ENCODE results near the gene PLAGL2. TPM values are rescaled to one million over a fixed set of nuclear protein-coding genes. Genes with fewer than 3 reads are reported as not detected.

PLAGL2 gene
- total RNA-seq, 1 donor from 2014 or later, result 7.3 TPM

GRCh38 chr20:32144898-32145662 is 62.5 kb downstream of the PLAGL2 start:
- Histone ChIP-seq H3K4me3 (no peak overlapping the region), H3K27ac (replicated peaks) (no peak overlapping the region), H3K9me3 (replicated peaks) (no peaks in the 10 kb centered on the region), H3K27me3 (ENCODE audit: low read depth) (no peaks in the 10 kb centered on the region), H3K36me3 (peaks cover 92% of the 10 kb centered on the region), H3K4me1 (no peaks in the 10 kb centered on the region)
- TF ChIP-seq CTCF (IDR thresholded peaks at IDR 0.05; ENCODE audit: borderline replicate concordance), result no peak
- intact Hi-C loops (cut with micrococcal nuclease), result no loop called here
- DNase-seq, result no peak

- no peak overlapping the region for H3K4me3 ChIP-seq
- no peak for TF ChIP-seq CTCF (IDR thresholded peaks at IDR 0.05; ENCODE audit: borderline replicate concordance)
- H3K27ac ChIP-seq (replicated peaks), result no peak overlapping the region
- H3K4me1 ChIP-seq, result no peaks in the 10 kb centered on the region
- no peak for DNase-seq
- H3K9me3 ChIP-seq (replicated peaks), result no peaks in the 10 kb centered on the region
- no peaks in the 10 kb centered on the region for H3K27me3 ChIP-seq (ENCODE audit: low read depth)
- intact Hi-C loops (cut with micrococcal nuclease), result no loop called here
- H3K36me3 ChIP-seq, result peaks cover 93% of the 10 kb centered on the region
Measured at GRCh38 chr20:32142991-32143390, 64.6 kb downstream of the PLAGL2 start.

Other genes starting within 250 kb of the PLAGL2 start
- gene XKR7, start 239.6 kb downstream of the PLAGL2 start, total RNA-seq, result not detected
- 7.5 TPM for gene CCM2L, start 197.3 kb downstream of the PLAGL2 start, total RNA-seq
- gene HCK, start 155.5 kb downstream of the PLAGL2 start, total RNA-seq, result 4.3 TPM
- gene TM9SF4, start 98.0 kb downstream of the PLAGL2 start, total RNA-seq, result 27.0 TPM
- 28.9 TPM for gene POFUT1, start 137 bp upstream of the PLAGL2 start, total RNA-seq
- gene KIF3B, start 69.9 kb upstream of the PLAGL2 start, total RNA-seq, result 9.9 TPM
- gene ASXL1, start 150.6 kb upstream of the PLAGL2 start, total RNA-seq, result 25.0 TPM